GM12878 (cell line): ENCODE data around the gene MAD1L1. TPM values are rescaled to one million over a fixed set of nuclear protein-coding genes. Genes with fewer than 3 reads are reported as not detected.

Experiments used
- ATAC-seq: fragments of 200-7000 bp; cut with Tn5 transposase; 3 replicates; pipeline ENCODE4 v1.9.1; 2020; ENCODE audit warnings: mild to moderate bottlenecking, moderate library complexity
- BruUV-seq: library from RNA; stranded (reverse); fragments of 400-500 nt; replicated peaks from 2 replicates; lab custom pipeline; 2021; lab: Mats Ljungman, UMichigan
- CTCF ChIA-PET: fragments of 300-600 bp; sonication (Branson Sonifier 250); formaldehyde crosslinking; extraction: SDS; loops from one replicate; lab custom pipeline; 2021; ENCODE audit warnings: inconsistent platforms; lab: Yijun Ruan, JAX
- POLR2A ChIA-PET: fragments of 350-600 bp; formaldehyde crosslinking; extraction: SDS; loops from one replicate; lab custom pipeline; 2021; ENCODE audit warnings: inconsistent platforms; lab: Charles Lee
- RAD21 ChIA-PET: fragments of 300-600 bp; sonication (Branson Sonifier 250); formaldehyde crosslinking; loops from one replicate; lab custom pipeline; 2023; ENCODE audit warnings: antibody characterized with exemption; ENCODE audit not compliant: unreplicated experiment; lab: Charles Lee
- SMC1A ChIA-PET: fragments of 300-600 bp; sonication (Branson Sonifier 250); formaldehyde crosslinking; loops from one replicate; lab custom pipeline; 2023; ENCODE audit not compliant: unreplicated experiment, uncharacterized antibody; lab: Charles Lee
- DNase-seq: peaks from one replicate; pipeline ENCODE4 v3.0.0-alpha.2; 2011; ENCODE audit warnings: low read depth, low spot score
- FAIRE-seq: peaks from 3 replicates; lab custom pipeline; 2011; peaks lifted over from hg19 to GRCh38; lab: Jason Lieb, UNC
- H2AFZ ChIP-seq: 2 replicates; pipeline ENCODE4 v1.6.0; 2011; ENCODE audit warnings: low read depth, low read length, control low read depth; ENCODE audit not compliant: control insufficient read depth
- H3K27ac ChIP-seq: 2 replicates; pipeline ENCODE4 v1.5.1; 2011; ENCODE audit warnings: control low read depth; ENCODE audit not compliant: control insufficient read depth, insufficient read depth
- H3K27me3 ChIP-seq, 2 experiments: replicated peaks in 1 of 2; 2 replicates each; pipeline versions ENCODE4 v1.6.0 to v1.6.1; 2011; ENCODE audit warnings: low read length in 1 of 2; ENCODE audit not compliant: control insufficient read depth in 2 of 2, insufficient read depth in 2 of 2
- H3K36me3 ChIP-seq, 2 experiments: 2 replicates each; pipeline ENCODE4 v1.5.1; 2011; ENCODE audit warnings: low read length in 1 of 2; ENCODE audit not compliant: control insufficient read depth in 2 of 2, insufficient read depth in 2 of 2
- H3K4me1 ChIP-seq: 2 replicates; pipeline ENCODE4 v1.6.1; 2011; ENCODE audit warnings: mild to moderate bottlenecking, low read length, moderate library complexity, mixed read lengths; ENCODE audit not compliant: control insufficient read depth, insufficient read depth
- H3K4me2 ChIP-seq: 2 replicates; pipeline ENCODE4 v1.6.0; 2011; ENCODE audit warnings: control low read depth; ENCODE audit not compliant: control insufficient read depth, insufficient read depth
- H3K4me3 ChIP-seq: fragments of 200-600 bp; sonication (generic); 2 replicates; pipeline ENCODE4 v1.5.1; 2016
- H3K79me2 ChIP-seq: 2 replicates; pipeline ENCODE4 v1.6.0; 2011; ENCODE audit warnings: low read length; ENCODE audit not compliant: control insufficient read depth, insufficient read depth
- H3K9ac ChIP-seq: 2 replicates; pipeline ENCODE4 v1.8.0; 2011; ENCODE audit warnings: low read length, control low read depth, mixed read lengths; ENCODE audit not compliant: control insufficient read depth, insufficient read depth
- H3K9me3 ChIP-seq: replicated peaks from 3 replicates; pipeline ENCODE4 v1.5.1; 2011; ENCODE audit warnings: mild to moderate bottlenecking, low read length; ENCODE audit not compliant: control insufficient read depth, insufficient read depth
- H4K20me1 ChIP-seq: 2 replicates; pipeline ENCODE4 v1.6.0; 2011; ENCODE audit not compliant: control insufficient read depth, insufficient read depth
- ATF7 ChIP-seq: fragments of 450-650 bp; IDR thresholded peaks from 2 replicates; pipeline ENCODE4 v1.6.1; 2016; ENCODE audit warnings: low read depth, mild to moderate bottlenecking
- IRF5 ChIP-seq: fragments of 450-650 bp; IDR thresholded peaks from 2 replicates; pipeline ENCODE4 v1.6.1; 2017; ENCODE audit warnings: borderline replicate concordance
- KAT2A ChIP-seq: conservative IDR thresholded peaks from 2 replicates; pipeline ENCODE4 v1.6.1; 2011; ENCODE audit warnings: low read depth, low read length; ENCODE audit not compliant: control insufficient read depth
- MXI1 ChIP-seq: fragments of 150-350 bp; IDR thresholded peaks from 2 replicates; pipeline ENCODE4 v1.6.1; 2011; ENCODE audit warnings: low read depth, mild to moderate bottlenecking, inconsistent platforms, low read length, improper control_type of control experiment
- MYC ChIP-seq: IDR thresholded peaks from 2 replicates; pipeline ENCODE4 v1.6.1; 2011; ENCODE audit warnings: mild to moderate bottlenecking, low read length, moderate library complexity, inconsistent platforms; ENCODE audit not compliant: insufficient read depth, insufficient replicate concordance, insufficient read length, severe bottlenecking
- NR2C2 ChIP-seq: IDR thresholded peaks from 2 replicates; pipeline ENCODE4 v1.6.1; 2011; ENCODE audit warnings: borderline replicate concordance, low read depth; ENCODE audit not compliant: control insufficient read depth, insufficient read length
- RUNX3 ChIP-seq: IDR thresholded peaks from 2 replicates; pipeline ENCODE4 v1.6.1; 2012; ENCODE audit warnings: low read length, inconsistent platforms
- SUZ12 ChIP-seq: fragments of 200-600 bp; sonication (generic); IDR thresholded peaks from one replicate; pipeline ENCODE4 v1.6.1; 2018; ENCODE audit warnings: antibody characterized with exemption, mild to moderate bottlenecking; ENCODE audit not compliant: unreplicated experiment
- TCF12 ChIP-seq: IDR thresholded peaks from 2 replicates; pipeline ENCODE4 v1.6.1; 2011; ENCODE audit warnings: low read depth, mild to moderate bottlenecking, low read length
- ZBTB4 ChIP-seq: fragments of 450-650 bp; formaldehyde crosslinking; IDR thresholded peaks from 2 replicates; pipeline ENCODE4 v1.4.0; 2022; ENCODE audit warnings: mild to moderate bottlenecking, moderate library complexity
- ZNF384 ChIP-seq: IDR thresholded peaks from 2 replicates; pipeline ENCODE4 v1.6.1; 2012; ENCODE audit warnings: low read depth, mild to moderate bottlenecking, low read length, improper control_type of control experiment, borderline replicate concordance
- ZSCAN29 ChIP-seq: fragments of 450-650 bp; IDR thresholded peaks from 2 replicates; pipeline ENCODE4 v1.6.1; 2017; ENCODE audit warnings: mild to moderate bottlenecking, moderate library complexity
- WGBS: methylation state at CpG from one replicate; pipeline ENCODE4 v1.1.6; 2016; ENCODE audit warnings: low lambda C conversion rate; ENCODE audit not compliant: insufficient replicate concordance, insufficient coverage; ENCODE audit errors: missing lambda C conversion rate; 5-methylcytosine and 5-hydroxymethylcytosine counted together
- in situ Hi-C: fragments of 300-500 bp; cut with MboI; formaldehyde crosslinking; loops from 9 replicates; pipeline ENCODE4 v1.14.3; 2018; ENCODE audit warnings: mixed read lengths
- intact Hi-C: fragments of 100-400 bp; cut with micrococcal nuclease; formaldehyde crosslinking; loops from one replicate; pipeline ENCODE4 v1.14.2; 2022; ENCODE audit not compliant: unreplicated experiment
- polyA plus RNA-seq, 11 experiments: library from polyadenylated mRNA; depleted of rRNA in 4 of 11; unstranded in 6 of 11; stranded (reverse) in 5 of 11; fragments of >200 nt; fragmentation: Nextera tagmentation in 4 of 11; fragmentation: Illumina TruSeq in 1 of 11; extraction: Ambion mirVana in 4 of 11; extraction: Trizol in 1 of 11; gene quantifications; 1 replicate in 1 of 11; 2 replicates in 10 of 11; pipeline versions ENCODE4 v1.2.1 to v1.2.3, GENCODE V29; 2011 to 2016; ENCODE audit warnings: inconsistent platforms in 2 of 11, missing spikeins in 2 of 11, low read depth in 1 of 11
- total RNA-seq, 4 experiments: library from RNA; depleted of rRNA in 3 of 4; stranded (reverse); fragments of >200 nt in 3 of 4; fragmentation: Illumina TruSeq in 1 of 4; extraction: Trizol in 1 of 4; gene quantifications; 2 replicates each; pipeline versions ENCODE4 v1.2.1 to v1.2.3, GENCODE V29; 2013 to 2021

MAD1L1 gene
- total and polyA plus RNA-seq, 10 of the 15 experiments (the other 5 are each of a cell fraction or from before 2014, with no cell fraction given), result 2.2 to 76.8 (median 38.3) TPM

GRCh38 chr7:2154831-2155230 lies 77.9 kb downstream of the MAD1L1 start:
- SMC1A ChIA-PET, result no interaction called here
- Histone ChIP-seq H4K20me1 (no peaks in the 10 kb centered on the region), H3K4me1 (no peaks in the 10 kb centered on the region), H3K4me3 (no peak overlapping the region), H3K27ac (no peak overlapping the region), H3K9me3 (no peaks in the 10 kb centered on the region), H3K79me2 (no peaks in the 10 kb centered on the region), H2AFZ (no peak overlapping the region), H3K4me2 (no peak overlapping the region), H3K27me3 (no peaks in the 10 kb centered on the region), H3K36me3 (peaks cover 3 to 10% of the 10 kb centered on the region in 2 experiments; a peak in 3 of 4 replicates), H3K9ac (no peak overlapping the region)
- WGBS, result 94% methylated on average over 17 of the region's 17 CpGs
- RAD21 ChIA-PET, result no interaction called here
- POLR2A ChIA-PET, result no interaction called here
- TF ChIP-seq ZNF384 (no peak), NR2C2 (no peak), IRF5 (no peak), TCF12 (no peak), ZBTB4 (no peak), SUZ12 (no peak), RUNX3 (no peak), MYC (no peak), ATF7 (no peak), MXI1 (no peak), ZSCAN29 (no peak), KAT2A (no peak)
- intact Hi-C loops (no loop called here), in situ Hi-C loops (no loop called here)
- CTCF ChIA-PET, result no interaction called here
- no peak for ATAC-seq
- BruUV-seq, result no TSS peak
- no peak for FAIRE-seq
- DNase-seq, result no peak
